Endothelial cell of umbilical vein (primary cell): Measurements from ENCODE around the gene METTL5. TPM values are rescaled to one million over a fixed set of nuclear protein-coding genes. Genes with fewer than 3 reads are reported as not detected.

ENCODE experiments used
- BruUV-seq: library from RNA; stranded (reverse); fragments of 400-500 nt; replicated peaks from 2 replicates; lab custom pipeline; 2021; lab: Mats Ljungman, UMichigan
- CTCF ChIA-PET: fragments of 300-600, 350-600 bp; sonication (Branson Sonifier 250); formaldehyde crosslinking; loops from one replicate; lab custom pipeline; 2021; ENCODE audit warnings: antibody characterized with exemption, inconsistent platforms; lab: Charles Lee
- POLR2A ChIA-PET: fragments of 300-600, 350-600 bp; sonication (Branson Sonifier 250); formaldehyde crosslinking; loops from one replicate; lab custom pipeline; 2021; ENCODE audit warnings: antibody characterized with exemption, inconsistent platforms; lab: Charles Lee
- DNase-seq: peaks from one replicate; pipeline ENCODE4 v3.0.0-alpha.2; 2011; ENCODE audit warnings: low read depth, low spot score
- FAIRE-seq: peaks from 2 replicates; lab custom pipeline; 2011; peaks lifted over from hg19 to GRCh38; lab: Jason Lieb, UNC
- H2AFZ ChIP-seq: 2 replicates; pipeline ENCODE4 v1.6.0; 2012; ENCODE audit warnings: low read depth, low read length, control low read depth, inconsistent platforms
- H3K27ac ChIP-seq: 2 replicates; pipeline ENCODE4 v1.5.1; 2011; ENCODE audit warnings: low read depth, mild to moderate bottlenecking, control low read depth, low read length, moderate library complexity; ENCODE audit not compliant: insufficient read depth
- H3K27me3 ChIP-seq, 2 experiments: 2 replicates each; pipeline versions ENCODE4 v1.6.0 to v1.6.1; 2011; ENCODE audit warnings: low read length in 2 of 2, mixed read lengths in 1 of 2; ENCODE audit not compliant: control insufficient read depth in 2 of 2, insufficient read depth in 2 of 2
- H3K36me3 ChIP-seq, 2 experiments: 2 replicates in 1 of 2; 3 replicates in 1 of 2; pipeline ENCODE4 v1.5.1; 2011; ENCODE audit warnings: low read length in 2 of 2, mild to moderate bottlenecking in 1 of 2, moderate library complexity in 1 of 2; ENCODE audit not compliant: control insufficient read depth in 2 of 2, insufficient read depth in 2 of 2; ENCODE audit errors: extremely low read depth in 1 of 2
- H3K4me1 ChIP-seq: 3 replicates; pipeline ENCODE4 v1.5.1; 2011; ENCODE audit warnings: mild to moderate bottlenecking, low read length; ENCODE audit not compliant: control insufficient read depth, insufficient read depth; ENCODE audit errors: extremely low read depth
- H3K4me2 ChIP-seq: 2 replicates; pipeline ENCODE4 v1.6.1; 2011; ENCODE audit warnings: low read length, control low read depth, mixed read lengths; ENCODE audit not compliant: insufficient read depth
- H3K4me3 ChIP-seq, 3 experiments: fragments of 200-600 bp in 1 of 3; sonication (generic), shearing (Covaris generic) in 1 of 3; replicated peaks in 1 of 3; 2 replicates each; pipeline ENCODE4 v1.5.1; 2011 to 2016; ENCODE audit warnings: control low read depth in 3 of 3, low read length in 3 of 3, mild to moderate bottlenecking in 2 of 3, inconsistent platforms in 1 of 3, low read depth in 1 of 3, moderate library complexity in 1 of 3; ENCODE audit not compliant: insufficient read depth in 1 of 3
- H3K79me2 ChIP-seq: 2 replicates; pipeline ENCODE4 v1.6.0; 2012; ENCODE audit warnings: low read length, inconsistent platforms; ENCODE audit not compliant: control insufficient read depth, insufficient read depth
- H3K9ac ChIP-seq: replicated peaks from 2 replicates; pipeline ENCODE3; 2011; ENCODE audit warnings: low read length, control low read depth; ENCODE audit not compliant: insufficient read depth; ENCODE audit errors: extremely low read depth
- H3K9me1 ChIP-seq: replicated peaks from 3 replicates; pipeline ENCODE4 v1.6.0; 2011; ENCODE audit warnings: mild to moderate bottlenecking, low read length; ENCODE audit not compliant: control insufficient read depth, insufficient read depth; ENCODE audit errors: extremely low read depth
- H3K9me3 ChIP-seq: replicated peaks from 2 replicates; pipeline ENCODE4 v1.5.1; 2012; ENCODE audit warnings: low read length, inconsistent platforms; ENCODE audit not compliant: control insufficient read depth, insufficient read depth
- H4K20me1 ChIP-seq: replicated peaks from 2 replicates; pipeline ENCODE3; 2011; ENCODE audit warnings: mild to moderate bottlenecking, low read length; ENCODE audit not compliant: control insufficient read depth, insufficient read depth; ENCODE audit errors: extremely low read depth
- CTCF ChIP-seq, 2 donors: IDR thresholded peaks; 1 replicate in 1 of 2; 2 replicates in 1 of 2; pipeline ENCODE4 v1.5.1; 2011; ENCODE audit warnings: low read length in 2 of 2, mild to moderate bottlenecking in 2 of 2, moderate library complexity in 2 of 2, control low read depth in 1 of 2, inconsistent platforms in 1 of 2, low read depth in 1 of 2; ENCODE audit not compliant: insufficient read depth in 1 of 2; ENCODE audit errors: extremely low read depth in 1 of 2
- EZH2 ChIP-seq: IDR thresholded peaks from 2 replicates; pipeline ENCODE4 v1.6.1; 2012; ENCODE audit warnings: borderline replicate concordance, low read depth, mild to moderate bottlenecking, moderate library complexity, low read length, inconsistent platforms; ENCODE audit not compliant: severe bottlenecking
- FOS ChIP-seq: IDR thresholded peaks from 2 replicates; pipeline ENCODE4 v1.6.1; 2011; ENCODE audit warnings: mild to moderate bottlenecking, low read length, moderate library complexity, borderline replicate concordance; ENCODE audit not compliant: insufficient read depth
- GATA2 ChIP-seq: IDR thresholded peaks from 2 replicates; pipeline ENCODE4 v1.7.0; 2011; ENCODE audit warnings: low read depth, mild to moderate bottlenecking, moderate library complexity, mixed read lengths, low read length; ENCODE audit not compliant: insufficient read length, insufficient read depth
- JUN ChIP-seq: IDR thresholded peaks from 2 replicates; pipeline ENCODE4 v1.6.1; 2011; ENCODE audit warnings: borderline replicate concordance, low read depth; ENCODE audit not compliant: insufficient read length, insufficient read depth
- MAX ChIP-seq: IDR thresholded peaks from 2 replicates; pipeline ENCODE4 v1.6.1; 2011; ENCODE audit not compliant: insufficient read depth, insufficient read length
- MYC ChIP-seq: IDR thresholded peaks from one replicate; pipeline ENCODE4 v1.6.1; 2011; ENCODE audit warnings: mild to moderate bottlenecking, low read depth, low read length
- POLR2A ChIP-seq: IDR thresholded peaks from 2 replicates; pipeline ENCODE4 v1.6.1; 2012; ENCODE audit warnings: low read depth, mild to moderate bottlenecking, control low read depth, low read length
- POLR2AphosphoS5 ChIP-seq: IDR thresholded peaks from 2 replicates; pipeline ENCODE4 v1.6.1; 2012; ENCODE audit warnings: low read depth, mild to moderate bottlenecking, control low read depth, low read length, moderate library complexity; ENCODE audit not compliant: insufficient read depth
- dilution Hi-C: fragments of 300-500 bp; cut with MboI; formaldehyde crosslinking; loops from one replicate; pipeline ENCODE4 v1.15.0; 2019; ENCODE audit warnings: low sequenced_read_pairs; ENCODE audit not compliant: extremely low pct_ligation_motif_present
- intact Hi-C: fragments of 100-400 bp; cut with micrococcal nuclease; formaldehyde crosslinking; loops from one replicate; pipeline ENCODE4 v1.10.0; 2022
- polyA plus RNA-seq, 4 experiments: library from polyadenylated mRNA; depleted of rRNA in 3 of 4; stranded (reverse) in 3 of 4; unstranded in 1 of 4; fragments of >200 nt; gene quantifications; 2 replicates each; pipeline versions ENCODE4 v1.2.1 to v1.2.3, GENCODE V29; 2011 to 2012; ENCODE audit warnings: missing spikeins in 1 of 4
- total RNA-seq: library from RNA; stranded (reverse); gene quantifications from 2 replicates; pipeline ENCODE4 v1.2.3, GENCODE V29; 2021

The METTL5 gene
- total and polyA plus RNA-seq, 2 donors (not counting 3 experiments of a cell fraction or from before 2014, with no cell fraction given) = 27.0 to 52.0 TPM

GRCh38 chr2:169771612-169772011 is 53.1 kb downstream of the METTL5 start:
- no TSS peak for BruUV-seq
- H3K27ac ChIP-seq = no peak overlapping the region
- POLR2A ChIA-PET = interaction anchor here (0.6 kb wide), 1 partner anchor 31 kb away, joined by 3 read pairs; no protein-coding TSS in a partner anchor
- DNase-seq (no peak), FAIRE-seq (no peak)
- H3K9me1 ChIP-seq = no peaks in the 10 kb centered on the region
- H3K4me1 ChIP-seq = no peaks in the 10 kb centered on the region
- TF ChIP-seq JUN (no peak), POLR2AphosphoS5 (no peak), GATA2 (no peak), CTCF (IDR thresholded peaks at IDR 0.05; ENCODE audit: extremely low read depth in 1 of 2, insufficient read depth in 1 of 2, low read depth in 1 of 2, low read length in 2 of 2) (no peak), MAX (no peak), MYC (no peak), FOS (no peak), POLR2A (no peak), EZH2 (no peak)
- H3K4me2 ChIP-seq = no peak overlapping the region
- H3K27me3 ChIP-seq = peaks cover 0 to 14% of the 10 kb centered on the region in 2 experiments
- H3K4me3 ChIP-seq = no peak overlapping the region
- dilution Hi-C loops = no loop called here
- CTCF ChIA-PET = interaction anchor here (1.4 kb wide), 1 partner anchor 157 kb away, joined by 3 read pairs; no protein-coding TSS in a partner anchor
- H3K9ac ChIP-seq = no peak overlapping the region
- no peaks in the 10 kb centered on the region for H4K20me1 ChIP-seq
- no peaks in the 10 kb centered on the region for H3K9me3 ChIP-seq
- H3K36me3 ChIP-seq = no peaks in the 10 kb centered on the region
- no peak overlapping the region for H2AFZ ChIP-seq
- intact Hi-C loops = no loop called here
- H3K79me2 ChIP-seq = no peaks in the 10 kb centered on the region
